ENCODE data around the gene STAT4. TPM values are rescaled to one million over a fixed set of nuclear protein-coding genes. Genes with fewer than 3 reads are reported as not detected.

Gene STAT4
- total RNA-seq, 4 donors from 2014 or later: 3.1 to 9.1 TPM; not detected in 2

DNA sequence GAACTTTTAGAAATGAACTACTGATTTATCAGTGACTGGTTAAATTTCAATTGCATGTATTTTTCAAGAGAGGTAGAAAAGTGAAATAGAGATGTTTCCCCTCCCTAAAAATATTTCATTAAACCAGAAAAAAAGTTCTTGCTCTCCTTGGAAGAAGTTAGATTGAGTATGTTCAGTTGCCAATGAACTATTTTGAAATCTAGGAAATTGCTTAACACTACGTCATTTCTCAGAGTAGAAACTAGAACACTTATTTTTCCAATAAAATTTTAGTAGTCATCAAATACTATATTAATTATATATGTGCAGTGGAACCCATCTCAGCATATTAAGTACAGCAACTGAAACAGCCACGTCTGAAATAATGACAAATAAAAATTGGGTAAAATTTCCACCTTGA, 85.0 kb downstream of the STAT4 start:
- in situ Hi-C loops (cut with MboI; ENCODE audit: low pct_ligation_motif_present in 1 of 4, low pct_unique_long_range_greater_than_20kb in 1 of 4, low sequenced_read_pairs in 3 of 4): loop anchor here in 2 of 4 donors (25.0 kb wide), 2 partner anchors 422 to 447 kb away; no protein-coding TSS in a partner anchor
- H3K27ac ChIP-seq: peak overlapping the region in 1 of 4 donors; percentile 13

DNA sequence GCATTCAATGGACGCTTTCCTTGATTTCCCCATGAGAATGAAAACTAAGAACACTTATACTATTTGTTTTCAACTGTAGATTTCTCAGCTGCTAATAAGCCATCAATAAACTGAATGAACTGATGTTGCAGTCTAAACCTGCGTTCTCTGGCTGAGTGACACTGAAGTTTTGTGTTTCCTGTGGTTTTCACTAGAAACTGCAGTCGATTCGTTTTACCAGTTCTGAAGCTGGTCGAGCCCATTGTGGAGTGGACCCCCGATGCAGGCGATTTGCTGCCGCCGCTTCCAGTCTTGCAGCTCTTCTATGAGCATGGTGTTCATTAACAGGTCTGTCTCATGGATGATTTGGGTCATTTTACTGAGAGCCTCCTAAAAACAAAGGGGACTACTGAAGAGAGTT, 86.2 kb downstream of the STAT4 start:
- no peaks in the 10 kb centered on the region for H3K9me3 ChIP-seq
- H3K36me3 ChIP-seq: no peaks in the 10 kb centered on the region
- in situ Hi-C loops (cut with MboI; ENCODE audit: low pct_ligation_motif_present in 1 of 4, low pct_unique_long_range_greater_than_20kb in 1 of 4, low sequenced_read_pairs in 3 of 4) (loop anchor here in 2 of 4 donors (25.0 kb wide), 2 partner anchors 423 to 448 kb away; no protein-coding TSS in a partner anchor), intact Hi-C loops (cut with DNase I; ENCODE audit: low total_unique reads) (no loop called here)
- TF ChIP-seq, protein P1, sequence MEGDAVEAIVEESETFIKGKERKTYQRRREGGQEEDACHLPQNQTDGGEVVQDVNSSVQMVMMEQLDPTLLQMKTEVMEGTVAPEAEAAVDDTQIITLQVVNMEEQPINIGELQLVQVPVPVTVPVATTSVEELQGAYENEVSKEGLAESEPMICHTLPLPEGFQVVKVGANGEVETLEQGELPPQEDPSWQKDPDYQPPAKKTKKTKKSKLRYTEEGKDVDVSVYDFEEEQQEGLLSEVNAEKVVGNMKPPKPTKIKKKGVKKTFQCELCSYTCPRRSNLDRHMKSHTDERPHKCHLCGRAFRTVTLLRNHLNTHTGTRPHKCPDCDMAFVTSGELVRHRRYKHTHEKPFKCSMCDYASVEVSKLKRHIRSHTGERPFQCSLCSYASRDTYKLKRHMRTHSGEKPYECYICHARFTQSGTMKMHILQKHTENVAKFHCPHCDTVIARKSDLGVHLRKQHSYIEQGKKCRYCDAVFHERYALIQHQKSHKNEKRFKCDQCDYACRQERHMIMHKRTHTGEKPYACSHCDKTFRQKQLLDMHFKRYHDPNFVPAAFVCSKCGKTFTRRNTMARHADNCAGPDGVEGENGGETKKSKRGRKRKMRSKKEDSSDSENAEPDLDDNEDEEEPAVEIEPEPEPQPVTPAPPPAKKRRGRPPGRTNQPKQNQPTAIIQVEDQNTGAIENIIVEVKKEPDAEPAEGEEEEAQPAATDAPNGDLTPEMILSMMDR (IDR thresholded peaks at IDR 0.05): no peak
- TF ChIP-seq POLR2AphosphoS5 (IDR thresholded peaks at IDR 0.05) (no peak), EP300 (IDR thresholded peaks at IDR 0.05; ENCODE audit: low read depth) (no peak), POLR2A (IDR thresholded peaks at IDR 0.05) (no peak)
- H3K27ac ChIP-seq: no peak overlapping the region
- DNase-seq: no peak
- 81 to 91% methylated on average over 9 of the region's 9 CpGs for WGBS, 2 donors (ENCODE audit: low coverage in 1 of 2)
- no peak overlapping the region for H3K4me3 ChIP-seq
- no peaks in the 10 kb centered on the region for H3K27me3 ChIP-seq
- H3K4me1 ChIP-seq: no peaks in the 10 kb centered on the region

More for the DNA sequence above, 85.0 kb downstream of the STAT4 start:
- Histone ChIP-seq H3K9me3 (no peaks in the 10 kb centered on the region), H3K36me3 (no peaks in the 10 kb centered on the region), H3K4me3 (no peak overlapping the region), H3K4me1 (no peaks in the 10 kb centered on the region), H3K27me3 (no peaks in the 10 kb centered on the region)
- TF ChIP-seq POLR2AphosphoS5 (IDR thresholded peaks at IDR 0.05) (no peak), EP300 (IDR thresholded peaks at IDR 0.05; ENCODE audit: low read depth) (no peak), POLR2A (IDR thresholded peaks at IDR 0.05) (no peak)
- TF ChIP-seq, protein P1 (IDR thresholded peaks at IDR 0.05): no peak
- DNase-seq: no peak
- intact Hi-C loops (cut with DNase I; ENCODE audit: low total_unique reads): no loop called here
- 46 to 55% methylated on average over 2 of the region's 2 CpGs for WGBS, 2 donors (ENCODE audit: low coverage in 1 of 2)

DNA sequence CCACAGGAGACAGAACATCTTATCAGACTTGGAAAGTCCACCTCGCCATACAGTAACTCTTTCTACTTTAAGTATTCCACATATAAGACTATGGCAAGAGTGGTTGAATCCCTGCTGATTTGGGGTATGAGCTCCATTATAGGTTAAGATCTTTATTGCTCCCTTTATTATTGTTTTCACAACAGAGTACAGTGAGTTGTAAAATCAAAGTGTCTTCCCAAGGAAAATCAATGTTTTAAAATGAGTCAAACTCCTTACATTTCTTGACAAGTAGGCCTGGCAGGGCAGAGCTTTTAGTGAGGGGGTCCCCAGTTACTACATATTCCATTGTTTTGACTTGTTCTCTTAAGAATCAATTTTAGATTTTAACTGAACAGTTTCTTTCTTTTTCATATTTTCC, 87.2 kb downstream of the STAT4 start:
- WGBS, 2 donors (ENCODE audit: low coverage in 1 of 2): 93% methylated on average over 1 of the region's 1 CpG; no CpG with 5 or more reads in 1 of the 2 donors

DNA sequence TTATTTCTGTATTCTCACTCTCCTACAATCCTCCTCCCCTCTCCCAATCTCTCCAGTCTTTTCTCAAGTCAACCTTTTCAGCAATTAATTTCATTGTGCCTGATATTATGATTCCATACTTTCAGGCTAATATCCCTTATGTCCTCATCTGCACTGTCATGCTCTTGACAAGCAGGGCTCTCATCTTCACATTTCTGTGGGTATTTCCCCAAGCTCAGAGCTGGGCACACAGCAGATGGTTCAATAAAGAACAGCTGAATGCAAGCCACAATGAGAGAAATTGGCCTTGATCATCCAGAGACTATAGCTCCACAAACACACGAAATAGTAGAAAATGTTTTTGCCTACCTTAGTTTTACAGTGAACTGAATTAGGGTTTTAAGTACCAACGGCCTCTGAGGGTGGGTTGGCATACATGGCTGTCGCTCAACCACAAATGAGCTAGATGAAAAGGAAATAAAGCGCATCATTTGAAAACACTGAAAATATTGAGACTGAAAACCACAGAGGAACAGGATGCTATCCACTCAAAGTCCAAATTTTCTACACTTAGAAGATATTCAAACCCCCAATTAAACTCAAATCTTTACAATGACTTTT, 89.3 kb downstream of the STAT4 start:
- in situ Hi-C loops (cut with MboI; ENCODE audit: low pct_ligation_motif_present in 1 of 4, low pct_unique_long_range_greater_than_20kb in 1 of 4, low sequenced_read_pairs in 3 of 4) (loop anchor here in 2 of 4 donors (25.0 kb wide), 2 partner anchors 426 to 451 kb away; no protein-coding TSS in a partner anchor), intact Hi-C loops (cut with DNase I; ENCODE audit: low total_unique reads) (no loop called here)
- Histone ChIP-seq H3K9me3 (no peaks in the 10 kb centered on the region), H3K27ac (no peak overlapping the region), H3K27me3 (no peaks in the 10 kb centered on the region), H3K36me3 (no peaks in the 10 kb centered on the region), H3K4me1 (no peaks in the 10 kb centered on the region), H3K4me3 (no peak overlapping the region)
- TF ChIP-seq POLR2A (IDR thresholded peaks at IDR 0.05): no peak
- TF ChIP-seq EP300 (IDR thresholded peaks at IDR 0.05; ENCODE audit: low read depth): no peak
- TF ChIP-seq, protein P1 (IDR thresholded peaks at IDR 0.05): no peak
- no peak for TF ChIP-seq POLR2AphosphoS5 (IDR thresholded peaks at IDR 0.05)
- no peak for DNase-seq
- WGBS, 2 donors (ENCODE audit: low coverage in 1 of 2): 64 to 80% methylated on average over 4 of the region's 4 CpGs

More for the DNA sequence above, 87.2 kb downstream of the STAT4 start:
- Histone ChIP-seq H3K4me1 (no peaks in the 10 kb centered on the region), H3K9me3 (no peaks in the 10 kb centered on the region), H3K27me3 (no peaks in the 10 kb centered on the region), H3K36me3 (no peaks in the 10 kb centered on the region), H3K27ac (no peak overlapping the region), H3K4me3 (no peak overlapping the region)
- in situ Hi-C loops (cut with MboI; ENCODE audit: low pct_ligation_motif_present in 1 of 4, low pct_unique_long_range_greater_than_20kb in 1 of 4, low sequenced_read_pairs in 3 of 4) (loop anchor here in 2 of 4 donors (25.0 kb wide), 2 partner anchors 424 to 449 kb away; no protein-coding TSS in a partner anchor), intact Hi-C loops (cut with DNase I; ENCODE audit: low total_unique reads) (no loop called here)
- no peak for DNase-seq
- TF ChIP-seq EP300 (IDR thresholded peaks at IDR 0.05; ENCODE audit: low read depth): no peak
- TF ChIP-seq POLR2A (IDR thresholded peaks at IDR 0.05): no peak
- TF ChIP-seq, protein P1 (IDR thresholded peaks at IDR 0.05): no peak
- TF ChIP-seq POLR2AphosphoS5 (IDR thresholded peaks at IDR 0.05): no peak

Measured in transverse colon (tissue), 4 donors.